NOMO-1 (cell line): ENCODE data around the gene MKLN1.

Experiments used
- DNase-seq, 2 experiments: peaks; one replicate each; lab custom pipeline; 2025; ENCODE audit not compliant: unreplicated experiment in 2 of 2; lab: John Stamatoyannopoulos, UW

The MKLN1 gene

DNA sequence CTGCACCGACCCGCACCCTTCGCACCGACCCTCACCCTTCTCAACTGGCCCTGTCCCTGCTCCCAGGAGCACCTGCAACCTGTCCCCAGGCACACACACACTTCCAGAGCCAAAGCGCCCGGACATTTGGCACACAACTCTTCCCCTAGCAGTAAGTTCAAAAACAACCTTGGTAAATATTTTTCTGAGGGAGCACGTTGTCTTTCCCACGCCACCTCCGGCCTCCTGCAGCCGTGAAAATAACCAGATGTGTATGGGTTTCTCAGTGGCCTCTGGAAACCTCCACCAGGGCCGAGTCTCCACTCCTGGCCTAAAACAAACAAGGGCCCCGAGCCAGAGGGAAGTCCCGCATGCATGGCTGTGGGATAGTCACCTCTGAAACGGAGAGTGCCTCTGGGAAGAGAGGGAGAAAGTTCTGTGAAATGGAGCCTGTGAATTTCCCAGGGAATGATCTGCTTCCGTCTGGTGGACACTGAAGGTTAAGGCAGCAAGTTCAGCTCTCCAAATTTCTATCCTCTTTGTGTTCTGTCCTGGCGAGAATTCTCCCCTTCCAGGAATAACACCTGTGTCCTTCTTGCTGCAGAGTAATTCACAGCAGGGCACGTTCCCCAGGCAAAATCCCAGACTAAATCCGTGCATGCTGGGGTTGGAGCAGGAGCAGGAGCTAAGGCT lies 213.0 kb downstream of the MKLN1 start:
- DNase-seq = no peak

DNA sequence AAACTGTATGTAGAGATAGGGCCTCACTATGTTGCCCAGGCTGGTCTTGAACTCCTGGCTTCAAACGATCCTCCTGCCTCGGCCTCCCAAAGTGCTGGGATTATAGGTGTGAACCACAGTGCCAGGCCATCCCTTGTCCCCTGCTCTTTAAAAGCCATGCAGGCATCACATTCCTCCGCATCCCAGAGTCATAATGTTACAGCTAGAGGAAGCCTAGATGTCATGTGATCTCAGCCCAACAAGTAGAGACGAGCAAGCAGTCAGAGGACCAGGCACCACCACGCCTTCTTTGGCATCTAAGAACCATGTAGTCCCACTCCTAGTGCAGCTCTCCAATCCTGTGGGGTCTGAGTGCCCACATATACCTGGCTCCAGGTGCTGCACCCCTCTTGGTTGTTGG lies 215.6 kb downstream of the MKLN1 start:
- no peak for DNase-seq

DNA sequence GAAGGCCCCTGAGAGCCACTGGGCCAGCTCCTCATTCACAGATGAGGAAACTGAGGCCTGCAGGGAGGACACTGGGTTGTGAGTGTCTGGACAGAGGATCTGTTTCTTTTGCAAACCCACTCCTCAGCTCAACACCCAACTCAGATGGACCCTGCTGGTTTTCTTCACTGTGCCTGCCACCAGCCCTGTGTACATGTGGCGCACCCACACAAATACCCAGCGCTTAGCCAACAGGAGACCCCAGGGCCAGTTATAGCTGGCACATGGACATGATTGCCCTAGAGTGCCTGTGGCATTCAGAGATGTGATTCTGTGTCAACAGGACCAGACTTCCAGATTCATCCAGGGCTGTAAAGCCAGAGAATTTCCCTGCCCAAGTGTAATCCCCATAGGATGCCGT lies 216.3 kb downstream of the MKLN1 start:
- no peak for DNase-seq

DNA sequence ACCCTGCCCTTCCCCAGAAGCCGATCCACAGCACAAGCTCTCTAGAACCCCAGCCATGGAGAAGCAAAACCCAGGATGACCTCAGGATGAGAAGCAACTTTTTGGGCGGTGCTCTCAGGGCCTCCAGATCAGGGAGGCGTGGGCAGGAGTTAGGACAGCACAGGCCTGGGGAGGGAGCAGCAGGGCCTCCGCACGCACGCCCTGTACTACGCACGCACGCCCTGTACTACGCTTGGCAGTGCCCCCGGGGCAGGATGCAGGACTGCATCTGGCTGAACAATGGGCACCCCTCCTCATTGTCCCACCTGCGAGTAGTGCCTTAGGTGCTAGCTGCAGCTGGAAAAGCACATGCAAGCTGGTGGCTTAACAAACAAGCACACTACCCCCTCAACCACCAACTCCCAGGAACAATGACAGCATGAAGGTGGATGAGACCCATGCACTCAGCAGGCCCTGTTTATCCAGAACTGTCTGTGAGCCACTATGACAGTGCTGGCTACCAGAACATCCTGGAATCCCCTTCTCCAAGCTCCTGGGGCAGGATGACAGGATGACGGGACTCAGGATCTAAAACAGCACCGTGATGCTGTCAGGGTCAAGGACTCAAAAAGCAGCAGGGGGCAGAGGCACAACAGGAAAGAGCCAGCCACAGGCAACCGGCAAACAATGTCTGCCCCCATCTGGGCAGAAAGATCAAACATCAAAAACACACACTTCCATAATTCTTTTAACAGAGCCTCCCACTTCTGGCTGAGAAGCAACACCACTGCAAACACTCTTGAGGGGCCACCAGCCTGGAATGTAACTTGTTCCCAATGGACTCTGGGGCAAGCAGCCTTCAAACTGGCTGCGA lies 217.0 kb downstream of the MKLN1 start:
- DNase-seq = no peak

DNA sequence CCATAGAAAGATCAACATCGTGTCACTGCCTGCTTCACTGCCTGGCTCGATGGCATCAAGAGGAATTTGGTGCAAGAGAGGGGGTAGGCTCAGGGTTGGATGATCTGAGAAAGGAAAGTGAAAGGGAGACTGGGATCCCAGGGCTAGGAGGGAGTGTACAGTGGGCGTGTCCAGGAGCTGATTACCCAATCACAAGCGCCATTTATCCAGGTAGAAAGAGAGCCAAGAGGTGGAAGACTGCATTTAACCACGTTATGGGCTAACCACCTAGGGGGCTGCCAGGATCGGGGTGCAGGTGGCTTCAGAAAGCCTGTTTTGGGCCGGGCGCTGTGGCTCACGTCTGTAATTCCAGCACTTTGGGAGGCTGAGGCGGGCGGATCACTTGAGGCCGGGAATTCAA lies 218.4 kb downstream of the MKLN1 start:
- no peak for DNase-seq
